Motor neuron (in vitro differentiated cells): ENCODE results near the gene CFAP45. TPM values are rescaled to one million over a fixed set of nuclear protein-coding genes. Genes with fewer than 3 reads are reported as not detected.

Source experiments
- ATAC-seq, 8 experiments: fragments of 200-7000 bp; cut with Tn5 transposase; replicated peaks in 6 of 8; 2 replicates each; pipeline ENCODE4 v1.8.0; 2021; ENCODE audit warnings: mild to moderate bottlenecking in 8 of 8, moderate library complexity in 8 of 8
- H3K27ac ChIP-seq, 2 donors: fragments of 250-450 bp; sonication (Bioruptor Pico); 2 replicates each; pipeline ENCODE4 v1.9.0; 2021; ENCODE audit warnings: antibody characterized with exemption in 2 of 2, mild to moderate bottlenecking in 2 of 2, moderate library complexity in 1 of 2
- H3K4me1 ChIP-seq, 2 donors: fragments of 250-450 bp; sonication (Bioruptor Pico); replicated peaks in 1 of 2; 2 replicates each; pipeline ENCODE4 v1.6.1; 2021; ENCODE audit warnings: antibody characterized with exemption in 2 of 2, mild to moderate bottlenecking in 2 of 2, moderate library complexity in 1 of 2
- H3K4me3 ChIP-seq, 5 donors: fragments of 250-450 bp; sonication (Bioruptor Pico); 2 replicates each; pipeline ENCODE4 v1.9.0; 2021; ENCODE audit warnings: antibody characterized with exemption in 5 of 5, mild to moderate bottlenecking in 5 of 5, moderate library complexity in 4 of 5
- WGBS, 10 experiments: fragments of 450-650 bp; shearing (Covaris generic); methylation state at CpG; one replicate each; pipeline ENCODE4 v1.0.0; 2022; 5-methylcytosine and 5-hydroxymethylcytosine counted together
- in situ Hi-C, 9 experiments: fragments of 400-800 bp; cut with MboI; loops; one replicate each; pipeline ENCODE4 v1.15.0; 2021; ENCODE audit warnings: low sequenced_read_pairs in 9 of 9, low pct_unique_long_range_greater_than_20kb in 2 of 9; ENCODE audit not compliant: unreplicated experiment in 9 of 9
- total RNA-seq, 8 experiments: library from RNA; unstranded; fragments of 300-600 nt; gene quantifications; 2 replicates each; pipeline versions ENCODE4 v1.2.3 to v1.2.4, GENCODE V29; 2022

Gene CFAP45
- total RNA-seq, 8 experiments from 2014 or later = 0.50 to 30.7 (median 1.2) TPM

GRCh38 chr1:159941591-159942560, 41.9 kb upstream of the CFAP45 start:
- WGBS, 10 experiments = 39 to 100% (median 73%) methylated on average over 1 to 10 of the region's 15 CpGs; no CpG with 5 or more reads in 2 of the 10 experiments
- peak in 5 of 8 experiments; percentile 7 to 30 (median 18) for ATAC-seq
- peak overlapping the region; percentile 67 to 68 for H3K27ac ChIP-seq
- peaks cover 58 to 63% of the 10 kb centered on the region in 2 donors for H3K4me1 ChIP-seq
- peak overlapping the region in 2 of 5 donors; percentile 2 to 15 for H3K4me3 ChIP-seq
- in situ Hi-C loops = loop anchor here in 3 of 9 experiments (25.0 kb wide), 3 partner anchors 145 to 295 kb away; partner anchors contain the start of genes IGSF8 (in 2 of the 3), KCNJ9 (in 2 of the 3) and DUSP23 (in 1 of the 3)

DNA sequence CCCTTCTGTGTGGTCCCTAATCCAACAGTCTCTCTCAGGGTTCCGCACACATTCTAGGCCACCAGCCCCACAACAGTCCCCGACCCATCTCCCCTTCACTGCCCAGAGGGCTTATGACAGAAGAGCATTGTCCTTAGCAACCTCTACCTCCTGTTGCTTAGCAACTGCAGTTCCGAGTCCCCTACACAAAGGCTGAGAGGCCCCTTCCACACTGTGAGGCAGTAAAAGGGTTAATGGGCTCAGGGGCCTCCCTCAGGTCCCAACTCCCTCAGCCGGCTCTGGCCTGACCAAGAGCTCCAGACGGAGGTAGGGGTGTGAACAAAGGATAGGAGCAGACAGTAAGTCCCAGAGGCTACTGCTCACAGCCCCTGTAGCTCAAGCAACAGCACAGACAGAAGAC, 41.2 kb upstream of the CFAP45 start:
- WGBS, 10 experiments = 0 to 80% (median 3%) methylated on average over 1 to 4 of the region's 5 CpGs; no CpG with 5 or more reads in 4 of the 10 experiments
- peak overlapping the region in 2 of 5 donors; percentile 2 to 15 for H3K4me3 ChIP-seq
- peaks cover 62 to 66% of the 10 kb centered on the region in 2 donors for H3K4me1 ChIP-seq
- peak overlapping the region; percentile 67 to 68 for H3K27ac ChIP-seq
- ATAC-seq = peak in 5 of 8 experiments; percentile 36 to 62 (median 57)
- in situ Hi-C loops = loop anchor here in 3 of 9 experiments (25.0 kb wide), 3 partner anchors 146 to 296 kb away; partner anchors contain the start of genes IGSF8 (in 2 of the 3), KCNJ9 (in 2 of the 3) and DUSP23 (in 1 of the 3)

- no peak overlapping the region for H3K4me3 ChIP-seq
- WGBS, 10 experiments = 40 to 100% (median 95%) methylated on average over 1 to 11 of the region's 11 CpGs; no CpG with 5 or more reads in 2 of the 10 experiments
- in situ Hi-C loops = loop anchor here in 3 of 9 experiments (25.0 kb wide), 3 partner anchors 147 to 297 kb away; partner anchors contain the start of genes IGSF8 (in 2 of the 3), KCNJ9 (in 2 of the 3) and DUSP23 (in 1 of the 3)
Observed at GRCh38 chr1:159940006-159940620, 40.1 kb upstream of the CFAP45 start.

DNA sequence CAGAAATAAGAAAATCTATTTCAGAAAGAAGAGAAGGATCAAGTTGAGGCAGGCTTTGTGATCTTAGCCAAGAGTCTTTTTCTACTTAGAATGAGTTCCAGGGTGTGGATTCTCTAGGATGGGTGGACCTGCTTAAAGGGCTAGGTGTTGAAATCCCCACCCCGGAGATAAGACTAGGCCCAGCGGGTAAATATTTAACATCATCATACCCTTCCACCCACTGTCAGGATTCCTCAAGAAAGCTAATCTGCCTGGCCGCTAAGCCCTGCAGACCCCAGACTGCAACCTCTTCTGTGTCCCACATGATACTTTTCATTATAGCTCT, 39.7 kb upstream of the CFAP45 start:
- in situ Hi-C loops = loop anchor here in 4 of 9 experiments (5.0 to 25.0 kb wide), 6 partner anchors 65 to 298 kb away; partner anchors contain the start of genes IGSF8 (in 2 of the 4), KCNJ9 (in 2 of the 4), DUSP23 (in 1 of the 4) and KCNJ10 (in 1 of the 4)
- Histone ChIP-seq H3K4me1 (peaks cover 61 to 62% of the 10 kb centered on the region in 2 donors), H3K27ac (no peak overlapping the region), H3K4me3 (no peak overlapping the region)
- ATAC-seq = peak in 2 of 8 experiments; percentile 45 to 63
- 7 to 100% (median 47%) methylated on average over 1 to 3 of the region's 3 CpGs; no CpG with 5 or more reads in 2 of the 10 experiments for WGBS, 10 experiments

More at GRCh38 chr1:159940006-159940620, 40.1 kb upstream of the CFAP45 start:
- Histone ChIP-seq H3K4me1 (peaks cover 62% of the 10 kb centered on the region in 2 donors), H3K27ac (peak overlapping the region in 1 of 2 donors; percentile 10)
- ATAC-seq = no peak

DNA sequence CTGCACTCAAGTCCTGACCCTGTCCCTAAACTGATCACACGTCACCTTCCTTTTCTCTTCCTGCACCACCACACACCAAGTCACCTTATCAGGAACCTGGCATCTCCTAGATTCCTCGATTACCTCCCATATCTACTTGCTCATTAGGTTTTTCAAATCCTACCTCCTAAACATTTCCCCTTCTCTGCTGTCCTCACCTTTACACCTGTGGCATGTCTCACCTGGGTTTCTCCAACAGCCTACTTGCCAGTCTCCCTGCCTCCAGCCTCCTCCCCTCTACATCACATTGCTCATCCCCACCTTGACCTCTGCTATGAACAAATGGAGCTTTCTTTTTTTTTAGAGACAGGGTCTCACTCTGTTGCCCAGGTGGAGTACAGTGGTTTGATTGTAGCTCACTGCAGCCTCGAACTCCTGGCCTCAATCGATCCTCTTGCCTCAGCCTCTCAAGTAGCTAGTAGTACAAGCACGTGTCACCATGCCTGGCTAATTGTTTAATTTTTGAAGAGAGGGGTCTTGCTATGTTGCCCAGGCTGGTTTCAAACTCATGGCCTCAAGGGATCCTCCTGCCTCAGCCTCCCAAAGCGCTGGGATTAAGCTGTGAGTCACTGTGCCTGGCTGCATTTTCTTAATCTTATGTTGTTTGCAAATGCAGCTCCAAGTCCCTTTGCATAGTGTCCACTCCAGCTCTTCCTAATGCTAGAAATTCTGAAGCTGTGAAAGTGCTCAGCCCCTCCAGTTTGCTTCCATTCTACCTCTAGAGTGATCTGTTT, 39.1 kb upstream of the CFAP45 start:
- H3K4me1 ChIP-seq = peaks cover 55 to 57% of the 10 kb centered on the region in 2 donors
- no peak overlapping the region for H3K27ac ChIP-seq
- no peak overlapping the region for H3K4me3 ChIP-seq
- WGBS, 10 experiments = 36 to 100% (median 82%) methylated on average over 1 to 6 of the region's 6 CpGs
- in situ Hi-C loops = loop anchor here in 4 of 9 experiments (5.0 to 25.0 kb wide), 6 partner anchors 66 to 298 kb away; partner anchors contain the start of genes IGSF8 (in 2 of the 4), KCNJ9 (in 2 of the 4), DUSP23 (in 1 of the 4) and KCNJ10 (in 1 of the 4)
- ATAC-seq = peak in 2 of 8 experiments; percentile 62 to 64

- 43 to 86% (median 58%) methylated on average over 1 to 7 of the region's 7 CpGs; no CpG with 5 or more reads in 4 of the 10 experiments for WGBS, 10 experiments
- in situ Hi-C loops = loop anchor here in 4 of 9 experiments (5.0 to 25.0 kb wide), 6 partner anchors 66 to 299 kb away; partner anchors contain the start of genes IGSF8 (in 2 of the 4), KCNJ9 (in 2 of the 4), DUSP23 (in 1 of the 4) and KCNJ10 (in 1 of the 4)
- Histone ChIP-seq H3K4me3 (no peak overlapping the region), H3K27ac (no peak overlapping the region), H3K4me1 (peaks cover 48 to 50% of the 10 kb centered on the region in 2 donors)
- peak in 2 of 8 experiments; percentile 8 to 22 for ATAC-seq
Observed at GRCh38 chr1:159938211-159938852, 38.4 kb upstream of the CFAP45 start.

DNA sequence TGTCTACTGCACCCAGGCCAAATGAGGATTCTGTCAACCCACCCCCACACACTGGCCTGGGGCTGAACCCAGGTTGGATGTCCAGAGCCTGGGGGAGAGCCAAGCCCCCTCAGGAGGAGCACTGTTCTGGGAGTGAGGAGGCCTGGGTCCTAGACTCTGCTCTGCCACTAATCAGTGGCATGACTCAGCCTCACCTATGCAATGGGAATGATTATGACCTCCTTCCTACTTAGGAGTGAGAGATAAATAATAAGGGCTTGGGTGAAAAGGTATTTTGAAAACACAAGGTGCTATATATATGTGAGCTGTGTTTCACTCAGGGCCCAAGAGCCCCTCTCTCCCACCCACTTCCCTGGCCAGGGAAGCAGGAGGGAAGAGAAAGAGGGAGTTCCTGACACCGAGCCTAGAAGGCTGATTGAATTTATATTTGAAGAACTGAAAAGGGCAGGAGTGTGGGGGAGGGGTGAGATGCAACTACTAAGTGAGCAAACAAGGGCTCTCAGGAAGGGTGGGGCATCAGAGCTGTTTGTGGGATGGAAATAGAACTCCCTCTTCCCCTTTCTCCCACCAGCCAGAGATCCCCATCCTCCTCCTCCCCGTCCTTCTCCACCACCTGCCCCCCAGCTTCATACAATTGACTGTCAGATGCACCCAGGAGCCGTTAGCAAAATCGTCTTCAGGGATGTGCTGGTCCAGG, 37.2 kb upstream of the CFAP45 start:
- in situ Hi-C loops = loop anchor here in 4 of 9 experiments (5.0 to 25.0 kb wide), 6 partner anchors 68 to 300 kb away; partner anchors contain the start of genes IGSF8 (in 2 of the 4), KCNJ9 (in 2 of the 4), DUSP23 (in 1 of the 4) and KCNJ10 (in 1 of the 4)
- ATAC-seq = no peak
- no peak overlapping the region for H3K4me3 ChIP-seq
- peaks cover 36 to 38% of the 10 kb centered on the region in 2 donors for H3K4me1 ChIP-seq
- 0 to 40% (median 20%) methylated on average over 1 to 3 of the region's 4 CpGs; no CpG with 5 or more reads in 3 of the 10 experiments for WGBS, 10 experiments
- peak overlapping the region in 1 of 2 donors; percentile 67 for H3K27ac ChIP-seq

- H3K4me1 ChIP-seq = peaks cover 28 to 30% of the 10 kb centered on the region in 2 donors
- WGBS, 10 experiments = 28 to 69% (median 55%) methylated on average over 2 to 7 of the region's 16 CpGs; no CpG with 5 or more reads in 3 of the 10 experiments
- peak; percentile 13 to 86 (median 34) for ATAC-seq
- H3K27ac ChIP-seq = peak overlapping the region in 1 of 2 donors; percentile 67
- H3K4me3 ChIP-seq = no peak overlapping the region
- in situ Hi-C loops = loop anchor here in 4 of 9 experiments (5.0 to 25.0 kb wide), 6 partner anchors 68 to 301 kb away; partner anchors contain the start of genes IGSF8 (in 2 of the 4), KCNJ9 (in 2 of the 4), DUSP23 (in 1 of the 4) and KCNJ10 (in 1 of the 4)
Observed at GRCh38 chr1:159936273-159936904, 36.4 kb upstream of the CFAP45 start.

DNA sequence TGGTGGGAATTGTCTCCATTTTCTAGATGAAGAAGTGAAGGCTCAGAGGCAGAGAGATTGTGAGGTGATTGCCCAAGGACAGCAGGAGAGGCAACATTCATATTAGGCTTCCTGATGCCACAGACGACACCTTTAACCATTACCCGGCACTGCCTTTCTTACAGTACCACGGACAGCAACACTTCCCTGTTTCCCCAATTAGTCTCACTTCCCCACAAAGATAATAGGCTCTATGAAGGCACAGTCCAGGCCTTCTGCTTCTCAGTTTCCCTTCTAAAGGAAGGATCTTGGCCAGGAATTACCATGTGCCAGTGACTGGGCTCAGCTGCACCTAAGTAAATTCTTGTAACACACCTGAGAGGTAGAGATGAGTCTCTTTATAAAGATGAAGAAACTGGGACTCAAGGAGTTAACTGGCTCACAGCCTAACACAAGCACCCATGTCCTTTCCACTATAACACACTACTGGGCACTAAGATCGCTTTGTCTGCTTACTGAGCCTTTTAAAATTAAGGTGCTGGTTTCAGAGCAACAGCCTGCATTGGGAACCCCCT, 35.8 kb upstream of the CFAP45 start:
- in situ Hi-C loops = loop anchor here in 4 of 9 experiments (5.0 to 25.0 kb wide), 6 partner anchors 69 to 302 kb away; partner anchors contain the start of genes IGSF8 (in 2 of the 4), KCNJ9 (in 2 of the 4), DUSP23 (in 1 of the 4) and KCNJ10 (in 1 of the 4)
- Histone ChIP-seq H3K4me3 (no peak overlapping the region), H3K4me1 (peaks cover 22 to 24% of the 10 kb centered on the region in 2 donors), H3K27ac (no peak overlapping the region)
- ATAC-seq = no peak
- WGBS, 10 experiments = 50 to 90% (median 73%) methylated on average over 1 to 4 of the region's 4 CpGs; no CpG with 5 or more reads in 4 of the 10 experiments

- ATAC-seq = no peak
- Histone ChIP-seq H3K4me1 (peaks cover 17 to 19% of the 10 kb centered on the region in 2 donors), H3K4me3 (no peak overlapping the region), H3K27ac (no peak overlapping the region)
- 70 to 100% (median 97%) methylated on average over 1 to 10 of the region's 11 CpGs; no CpG with 5 or more reads in 5 of the 10 experiments for WGBS, 10 experiments
- in situ Hi-C loops = loop anchor here in 4 of 9 experiments (5.0 to 25.0 kb wide), 6 partner anchors 69 to 302 kb away; partner anchors contain the start of genes IGSF8 (in 2 of the 4), KCNJ9 (in 2 of the 4), DUSP23 (in 1 of the 4) and KCNJ10 (in 1 of the 4)
Observed at GRCh38 chr1:159935305-159935704, 35.3 kb upstream of the CFAP45 start.
